Measurements from ENCODE around the gene NUP58.

Gene NUP58, protein sequence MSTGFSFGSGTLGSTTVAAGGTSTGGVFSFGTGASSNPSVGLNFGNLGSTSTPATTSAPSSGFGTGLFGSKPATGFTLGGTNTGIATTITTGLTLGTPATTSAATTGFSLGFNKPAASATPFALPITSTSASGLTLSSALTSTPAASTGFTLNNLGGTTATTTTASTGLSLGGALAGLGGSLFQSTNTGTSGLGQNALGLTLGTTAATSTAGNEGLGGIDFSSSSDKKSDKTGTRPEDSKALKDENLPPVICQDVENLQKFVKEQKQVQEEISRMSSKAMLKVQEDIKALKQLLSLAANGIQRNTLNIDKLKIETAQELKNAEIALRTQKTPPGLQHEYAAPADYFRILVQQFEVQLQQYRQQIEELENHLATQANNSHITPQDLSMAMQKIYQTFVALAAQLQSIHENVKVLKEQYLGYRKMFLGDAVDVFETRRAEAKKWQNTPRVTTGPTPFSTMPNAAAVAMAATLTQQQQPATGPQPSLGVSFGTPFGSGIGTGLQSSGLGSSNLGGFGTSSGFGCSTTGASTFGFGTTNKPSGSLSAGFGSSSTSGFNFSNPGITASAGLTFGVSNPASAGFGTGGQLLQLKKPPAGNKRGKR

DNA sequence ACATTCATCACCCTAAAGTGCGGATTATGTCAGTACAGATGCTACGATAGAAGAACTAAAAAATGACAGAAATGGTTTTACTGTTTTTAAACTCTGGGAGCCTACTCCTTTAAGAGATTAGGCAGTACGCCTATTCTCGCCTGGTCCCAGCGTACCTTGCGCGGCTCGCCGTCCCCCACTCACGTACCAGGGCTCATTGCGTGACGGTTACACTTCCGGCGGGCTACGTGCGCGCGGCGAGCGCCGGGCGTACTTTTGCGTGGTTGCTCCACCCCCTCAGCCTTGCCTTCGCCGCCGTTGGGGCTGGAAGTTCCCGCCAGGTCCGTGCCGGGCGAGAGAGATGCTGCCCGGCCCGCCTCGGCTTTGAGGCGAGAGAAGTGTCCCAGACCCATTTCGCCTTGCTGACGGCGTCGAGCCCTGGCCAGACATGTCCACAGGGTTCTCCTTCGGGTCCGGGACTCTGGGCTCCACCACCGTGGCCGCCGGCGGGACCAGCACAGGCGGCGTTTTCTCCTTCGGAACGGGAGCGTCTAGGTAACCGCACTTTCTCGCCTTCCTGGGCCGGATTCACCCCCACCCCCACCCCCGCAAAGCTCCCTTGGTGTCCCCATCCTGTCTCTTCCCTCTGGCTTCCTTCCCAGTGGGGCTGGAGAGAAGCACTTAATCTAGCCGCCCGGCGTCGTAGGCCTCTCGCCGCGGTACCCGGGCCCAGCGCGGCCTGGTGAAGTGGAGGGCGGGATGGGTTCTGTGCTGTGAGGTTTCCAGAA is at the start of gene NUP58:
Gene NUP58 (plus strand): TSS at position 279 of the 767 bp plus-strand sequence. CDS start 149 bp downstream, at position 428.
- DNase-seq (ENCODE audit: low spot score) = peak; percentile 83

DNA sequence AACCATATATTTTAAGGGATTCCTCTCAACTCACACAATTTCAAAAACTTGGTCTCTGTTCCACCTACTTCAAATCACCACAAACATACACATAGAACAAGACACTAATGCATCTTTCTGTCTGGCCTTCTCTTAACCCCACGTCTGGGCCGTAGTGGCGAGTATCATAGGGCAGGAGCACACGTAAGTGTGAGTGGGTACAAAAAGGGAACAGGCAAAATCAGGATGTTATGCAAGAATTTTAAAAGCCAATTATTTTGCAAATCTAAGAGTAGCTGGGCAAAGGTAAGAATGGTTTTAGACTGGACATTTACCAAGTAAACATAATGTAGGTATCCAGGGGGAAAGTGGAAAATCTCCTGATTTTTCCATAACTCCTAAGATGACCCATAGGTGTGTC is 49.2 kb upstream of the NUP58 start:
- DNase-seq (ENCODE audit: low spot score) = no peak

DNA sequence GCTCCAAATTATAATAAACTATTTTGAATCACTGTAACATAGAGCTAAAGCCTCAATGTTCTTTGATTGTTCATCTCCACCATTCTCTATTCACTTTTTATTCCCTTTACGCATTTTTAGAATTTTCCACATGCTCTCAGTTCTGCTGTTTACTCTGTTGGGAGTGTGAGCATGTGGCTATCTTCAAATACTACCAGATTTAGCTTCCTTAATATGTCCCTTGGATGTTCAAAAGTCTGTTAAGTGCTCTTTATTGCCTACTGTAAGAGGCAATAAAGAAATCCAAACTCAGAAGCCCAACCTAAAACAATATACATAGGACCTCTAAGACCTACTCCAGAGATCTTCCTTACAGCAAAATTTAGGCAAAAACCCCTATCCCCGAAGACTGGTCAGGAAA is 48.7 kb upstream of the NUP58 start:
- no peak for DNase-seq (ENCODE audit: low spot score)

DNA sequence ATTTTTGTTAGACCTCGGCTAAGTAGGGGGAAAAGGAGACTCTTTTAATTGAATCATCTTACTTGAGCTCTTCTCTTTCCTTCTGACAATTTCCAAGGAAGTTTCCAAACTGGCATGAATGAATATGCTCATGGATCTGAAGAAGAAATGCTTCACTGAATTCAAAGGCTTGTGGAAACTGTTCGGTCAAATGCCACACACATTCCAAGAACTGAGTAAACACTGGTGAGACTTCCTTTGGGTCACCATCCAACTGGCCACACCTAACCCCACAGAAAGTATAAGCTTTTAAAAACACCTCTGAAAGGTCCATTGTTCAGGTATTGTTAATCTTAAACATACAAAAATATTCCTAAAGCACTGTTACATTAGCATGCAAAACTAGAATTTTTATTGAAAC is 47.7 kb upstream of the NUP58 start:
- DNase-seq (ENCODE audit: low spot score) = no peak

DNA sequence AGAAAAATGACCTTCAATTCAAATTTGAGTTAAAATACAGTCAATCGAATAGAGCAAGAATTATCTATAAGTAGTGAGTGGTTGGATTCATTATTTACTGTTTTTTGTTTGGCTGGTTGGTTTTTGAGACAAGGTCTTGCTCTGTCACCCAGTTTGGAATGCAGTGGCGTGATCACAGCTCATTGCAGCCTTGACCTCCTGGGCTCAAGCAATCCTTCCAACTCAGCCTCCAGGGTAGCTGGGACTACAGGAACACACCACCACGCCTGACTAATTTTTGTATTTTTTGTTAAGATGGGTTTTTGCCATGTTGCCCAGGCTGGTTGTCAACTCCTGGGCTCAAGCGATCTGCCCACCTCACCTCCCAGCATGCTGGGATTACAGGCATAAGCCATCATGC is 39.2 kb upstream of the NUP58 start:
- no peak for DNase-seq (ENCODE audit: low spot score)

DNA sequence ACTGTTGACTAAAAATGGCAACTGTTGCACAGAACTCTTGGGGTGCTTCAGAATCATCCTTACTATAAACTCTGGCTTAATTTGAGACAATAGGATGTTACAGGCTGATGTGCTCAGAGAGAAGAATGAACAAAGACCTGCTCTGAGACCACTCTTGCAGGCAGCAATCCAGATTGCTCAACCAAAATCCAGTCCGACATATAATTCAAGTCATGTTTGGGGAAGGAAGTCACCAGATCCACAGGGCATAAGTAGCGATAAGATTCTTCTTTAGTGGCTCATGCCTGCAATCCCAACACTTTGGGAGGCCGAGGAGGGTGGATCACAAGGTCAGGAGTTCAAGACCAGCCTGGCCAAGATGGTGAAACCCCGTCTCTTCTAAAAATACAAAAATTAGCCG is 34.7 kb upstream of the NUP58 start:
- DNase-seq (ENCODE audit: low spot score) = no peak

DNA sequence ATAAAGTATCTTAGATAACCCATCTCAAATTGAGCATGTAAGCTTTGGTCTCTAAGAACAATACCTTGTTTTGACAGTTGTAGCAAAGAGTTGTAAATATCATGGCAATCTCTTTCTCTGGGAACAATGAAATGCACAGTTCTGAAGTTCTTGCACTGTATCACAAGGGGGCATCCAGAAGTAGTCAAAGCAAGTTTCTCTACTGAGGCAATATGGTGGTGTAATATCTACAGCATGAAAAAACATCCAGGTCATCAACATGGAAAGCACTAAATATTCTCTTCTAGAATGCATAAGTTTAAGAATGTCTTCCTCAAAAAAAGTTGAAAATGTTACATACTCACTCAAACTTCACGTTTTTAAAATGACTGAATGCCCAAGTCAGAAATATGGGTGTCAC is 33.7 kb upstream of the NUP58 start:
- no peak for DNase-seq (ENCODE audit: low spot score)

DNA sequence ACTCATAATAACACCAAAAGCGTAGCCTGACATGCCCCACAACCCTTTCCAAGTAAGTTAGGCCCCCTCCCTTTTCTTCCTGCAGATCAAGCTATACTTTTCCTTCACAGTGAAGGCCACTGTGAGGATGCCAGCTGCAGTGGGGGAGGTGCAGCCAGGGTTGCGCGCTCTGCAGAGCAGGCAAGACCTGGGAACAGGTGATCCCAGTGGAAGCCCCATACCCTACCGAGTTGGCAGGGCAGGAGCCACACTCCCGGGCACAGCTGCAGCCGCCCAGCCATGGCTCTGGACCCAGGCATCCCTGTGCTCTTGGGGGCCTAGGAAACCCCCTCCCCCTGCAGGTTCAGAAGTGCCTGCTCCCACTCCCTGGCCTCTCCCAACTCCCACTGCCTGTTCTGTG is 32.9 kb upstream of the NUP58 start:
- DNase-seq (ENCODE audit: low spot score) = no peak

DNA sequence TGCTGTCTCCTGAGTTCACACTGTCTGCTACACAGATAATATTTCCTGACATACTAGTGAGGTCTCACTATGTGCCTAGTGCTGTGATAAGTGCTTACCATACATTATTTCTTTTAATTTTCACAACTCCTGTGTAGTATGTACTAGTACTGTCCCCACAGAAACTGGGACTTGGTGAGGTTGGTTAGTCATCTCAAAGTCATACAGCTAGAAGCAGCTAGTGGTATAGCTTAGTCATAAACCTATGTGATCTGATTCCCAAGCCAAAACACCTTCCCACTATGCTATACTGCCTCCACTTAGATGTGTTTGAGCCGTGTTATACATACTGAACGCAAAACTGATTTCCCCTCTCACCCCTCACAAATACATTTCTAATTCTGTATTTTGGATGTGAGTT is 24.7 kb upstream of the NUP58 start:
- DNase-seq (ENCODE audit: low spot score) = no peak

DNA sequence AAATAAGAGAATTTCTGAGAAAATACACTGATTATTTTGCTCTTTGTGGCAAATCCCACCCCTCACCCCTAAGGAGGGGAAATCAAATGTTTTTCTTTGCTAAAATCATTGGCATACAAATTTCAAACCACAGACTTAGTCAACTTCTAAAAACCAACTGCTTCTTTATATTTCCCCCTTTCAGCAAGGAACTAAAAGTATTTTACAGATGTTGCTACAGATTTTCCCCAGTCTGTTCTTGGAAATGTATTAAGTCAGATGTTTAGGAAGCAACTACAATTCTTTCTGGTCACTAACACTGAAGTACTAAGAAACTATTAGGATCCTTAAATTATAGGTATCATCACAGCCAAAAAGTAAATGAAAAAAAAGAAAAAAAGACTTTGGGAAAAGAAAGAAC is 21.0 kb upstream of the NUP58 start:
- no peak for DNase-seq (ENCODE audit: low spot score)

DNA sequence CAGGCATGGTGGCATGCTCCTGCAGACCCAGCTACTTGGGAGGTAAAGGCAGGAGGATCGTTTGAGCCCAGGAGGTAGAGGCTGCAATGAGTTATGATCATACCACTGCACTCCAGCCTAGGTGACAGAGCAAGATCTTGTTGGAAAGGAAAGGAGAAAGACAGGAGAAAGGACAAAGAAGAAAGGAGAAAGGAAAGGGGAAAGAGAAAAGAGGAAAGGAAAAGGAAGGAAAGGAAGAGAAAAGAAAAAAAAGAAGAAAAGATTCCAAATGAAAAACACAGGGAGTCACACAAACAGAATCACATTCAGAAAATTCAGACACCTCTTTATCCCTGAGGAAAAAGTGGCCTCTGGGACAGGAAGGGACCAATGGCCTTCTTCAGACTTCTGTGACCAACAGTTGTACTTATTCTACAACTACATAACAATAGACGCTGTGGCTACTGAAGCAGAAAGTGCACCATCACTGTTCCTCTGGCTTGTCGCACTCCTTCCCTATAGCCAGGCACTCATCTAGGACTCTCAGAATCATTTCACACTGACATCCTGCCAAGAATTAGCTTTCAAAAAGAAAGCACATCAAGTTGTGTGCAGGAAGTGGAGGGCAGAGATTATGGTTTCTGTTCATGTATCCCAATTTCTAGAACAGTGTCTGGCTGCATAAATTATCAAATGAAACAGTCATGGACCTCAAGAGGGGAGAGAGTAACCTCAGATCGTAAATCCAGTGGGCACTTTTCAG is 20.1 kb upstream of the NUP58 start:
- DNase-seq (ENCODE audit: low spot score) = no peak

DNA sequence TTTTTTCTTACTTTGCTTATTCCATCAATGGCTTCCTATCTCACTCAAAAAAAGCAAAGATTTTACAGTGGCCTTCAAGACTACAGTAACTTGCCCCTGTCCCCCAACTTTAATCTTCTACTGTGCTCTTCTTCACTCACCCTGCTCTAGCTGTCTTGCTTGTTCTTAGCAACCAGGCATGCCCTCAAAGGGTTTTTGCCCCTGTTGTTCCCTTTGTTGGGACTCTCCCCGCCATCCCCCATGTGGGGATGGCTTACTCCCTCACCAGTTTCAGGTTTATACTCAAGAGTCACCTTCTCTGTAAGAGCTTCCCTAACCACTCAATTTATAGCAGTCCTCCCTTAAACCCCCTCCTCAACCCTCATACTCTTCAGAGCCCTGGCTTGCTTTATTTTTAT is 19.5 kb upstream of the NUP58 start:
- no peak for DNase-seq (ENCODE audit: low spot score)

DNA sequence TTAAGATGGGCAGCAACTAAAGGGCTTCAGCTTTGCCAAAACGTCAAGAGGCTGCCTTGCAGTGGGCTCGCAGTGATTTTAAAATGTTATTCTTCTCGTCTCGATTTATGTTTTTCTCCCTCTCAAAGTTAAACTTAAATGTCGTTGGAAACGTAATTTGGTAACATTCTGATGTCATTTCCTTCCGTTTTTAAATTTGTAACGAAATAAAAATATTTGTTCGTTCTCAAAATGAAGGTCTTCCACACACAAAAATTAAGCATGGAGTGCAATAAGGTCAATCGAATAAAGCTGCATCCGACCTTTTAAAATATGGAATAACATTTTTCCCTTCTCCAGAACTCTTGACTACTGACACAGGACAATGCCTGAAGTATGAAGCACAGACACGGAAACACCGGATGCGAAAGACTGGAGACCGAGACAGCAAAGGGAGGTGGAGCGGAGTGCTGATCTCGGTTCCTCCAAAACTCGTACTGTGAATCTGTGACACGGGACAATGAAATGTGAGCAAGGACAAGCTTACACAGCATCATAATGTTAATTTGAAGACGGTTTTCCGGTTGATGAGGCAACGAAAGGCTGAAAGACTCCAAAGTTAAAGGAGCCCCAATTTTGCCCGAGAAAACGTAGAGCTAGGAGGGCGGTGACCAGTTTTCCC is 15.0 kb upstream of the NUP58 start:
- peak; percentile 28 for DNase-seq (ENCODE audit: low spot score)

DNA sequence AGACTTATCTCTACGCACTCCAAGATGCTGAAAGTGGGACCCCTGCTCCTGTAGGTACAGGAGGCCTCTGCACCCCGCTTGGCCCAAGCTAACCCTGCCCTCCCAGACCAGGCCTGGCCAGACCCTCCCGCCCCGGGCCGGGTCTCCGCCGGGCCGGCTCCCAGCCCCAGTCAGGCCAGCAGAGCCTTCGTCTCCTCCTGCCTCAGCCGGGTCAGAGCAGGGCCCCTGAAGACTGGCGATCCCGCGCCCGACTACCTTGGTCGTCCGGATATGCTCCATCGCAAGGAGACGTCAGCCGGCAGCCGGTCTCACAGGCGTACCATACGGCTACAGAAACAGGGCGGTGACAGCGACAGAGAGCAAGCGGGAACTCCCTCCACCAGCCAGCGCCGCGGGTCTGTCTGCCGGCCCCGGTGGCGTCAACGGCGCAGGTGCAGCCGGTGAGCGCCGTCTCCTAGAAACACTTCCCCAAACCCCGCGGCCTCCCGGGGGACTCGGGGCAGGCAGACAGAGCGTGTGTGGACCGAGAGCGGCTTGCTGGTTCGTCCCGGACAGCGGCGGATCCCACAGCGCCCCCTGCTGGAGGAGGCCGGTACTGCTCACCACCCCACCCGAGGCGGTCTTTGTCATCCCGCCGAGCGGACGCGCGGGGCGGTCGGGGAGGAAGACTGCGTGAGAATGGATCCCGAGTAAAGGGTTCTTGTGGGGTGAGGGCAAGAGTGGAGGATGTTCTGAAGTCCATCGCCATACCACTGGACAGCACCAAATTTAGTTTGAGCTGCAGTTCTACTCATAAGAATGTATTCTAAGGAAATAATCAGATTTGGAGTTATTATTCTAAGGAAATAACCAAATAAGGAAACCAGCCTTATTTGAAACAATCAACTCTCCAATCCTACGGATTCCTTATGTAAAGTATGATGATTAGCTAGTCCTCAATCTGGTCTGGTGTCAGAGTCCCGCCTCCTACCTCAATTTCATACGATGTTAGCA is 14.2 kb upstream of the NUP58 start, which contains the start of gene MTMR6:
Gene MTMR6 (minus strand): TSS at position 520 of the 993 bp plus-strand sequence. CDS start 241 bp downstream, at position 279.
- DNase-seq (ENCODE audit: low spot score) = peak; percentile 87

DNA sequence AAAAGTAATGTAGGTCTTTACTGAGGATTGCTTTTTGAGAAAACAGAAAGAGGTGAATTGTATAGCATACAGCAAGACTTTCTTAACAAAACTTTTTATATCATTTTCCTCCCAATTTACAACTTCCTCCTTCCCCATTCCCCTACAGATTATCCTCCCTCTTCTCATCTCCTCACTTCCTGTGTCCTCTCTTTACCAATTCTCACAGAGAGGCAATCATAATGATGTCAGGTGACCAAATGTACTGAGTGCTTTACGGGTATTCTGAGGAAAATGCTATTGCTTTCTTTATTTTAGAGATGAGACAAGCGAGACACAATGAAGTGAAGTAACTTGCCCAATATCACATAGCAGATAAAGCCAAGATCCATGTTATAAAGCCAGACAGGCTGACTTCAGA is 12.5 kb upstream of the NUP58 start:
- no peak for DNase-seq (ENCODE audit: low spot score)

DNA sequence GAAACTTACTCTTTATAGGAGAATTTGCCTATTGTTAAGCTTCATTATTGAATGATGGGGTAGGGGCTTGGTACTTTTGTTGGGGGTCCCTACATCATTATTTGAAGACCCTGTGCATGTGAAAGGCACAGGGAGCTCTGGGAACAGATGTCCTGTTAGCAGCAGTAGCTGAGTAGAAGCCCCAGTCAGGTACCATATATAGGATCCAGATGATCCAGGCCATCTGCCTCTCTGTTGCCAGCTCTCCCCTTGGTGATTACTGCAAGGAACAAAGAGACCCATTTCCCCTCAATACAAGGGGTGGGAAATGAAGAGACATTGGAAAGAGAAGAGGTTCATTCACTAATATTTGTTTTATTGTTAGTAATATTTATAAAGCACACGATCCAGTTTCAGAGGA is 9.7 kb upstream of the NUP58 start:
- no peak for DNase-seq (ENCODE audit: low spot score)

DNA sequence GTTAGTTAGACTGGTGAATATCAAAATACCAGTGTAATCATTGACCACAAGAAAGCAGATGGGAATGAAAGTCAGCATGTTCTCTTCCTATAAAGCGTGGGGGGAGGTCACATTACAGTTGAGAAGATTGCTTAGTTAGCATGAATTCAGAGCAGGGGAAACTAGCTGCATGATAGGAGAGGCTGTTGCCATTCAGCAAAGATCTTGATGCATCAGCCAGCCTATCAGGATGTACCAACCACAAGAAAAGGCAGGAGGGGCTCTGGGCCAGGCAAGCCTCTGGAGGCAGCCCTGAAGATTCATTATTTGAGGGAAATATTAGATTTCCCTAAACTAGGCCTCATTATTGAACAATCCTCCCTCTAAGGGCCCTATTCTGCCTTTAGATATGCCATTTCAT is 9.1 kb upstream of the NUP58 start:
- no peak for DNase-seq (ENCODE audit: low spot score)

DNA sequence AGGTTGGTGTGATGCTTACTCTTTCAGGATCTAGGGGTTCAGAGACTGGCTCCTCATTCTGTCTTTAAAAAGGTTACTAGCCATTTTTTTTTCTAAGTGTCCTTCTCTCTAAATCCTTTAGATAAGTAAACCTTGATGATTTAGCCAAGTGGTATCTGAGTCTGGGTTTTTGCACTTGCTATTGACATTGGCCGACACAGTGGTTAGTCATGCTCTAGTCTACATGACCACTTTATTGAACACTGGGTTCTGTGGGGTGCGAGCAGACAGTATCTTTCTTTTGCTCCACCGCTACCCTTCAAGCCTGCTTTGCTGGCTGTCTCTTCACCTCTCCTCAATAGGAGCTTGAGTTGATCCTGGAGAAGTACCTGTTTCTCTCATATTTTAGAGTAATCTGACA is 6.2 kb upstream of the NUP58 start:
- no peak for DNase-seq (ENCODE audit: low spot score)

DNA sequence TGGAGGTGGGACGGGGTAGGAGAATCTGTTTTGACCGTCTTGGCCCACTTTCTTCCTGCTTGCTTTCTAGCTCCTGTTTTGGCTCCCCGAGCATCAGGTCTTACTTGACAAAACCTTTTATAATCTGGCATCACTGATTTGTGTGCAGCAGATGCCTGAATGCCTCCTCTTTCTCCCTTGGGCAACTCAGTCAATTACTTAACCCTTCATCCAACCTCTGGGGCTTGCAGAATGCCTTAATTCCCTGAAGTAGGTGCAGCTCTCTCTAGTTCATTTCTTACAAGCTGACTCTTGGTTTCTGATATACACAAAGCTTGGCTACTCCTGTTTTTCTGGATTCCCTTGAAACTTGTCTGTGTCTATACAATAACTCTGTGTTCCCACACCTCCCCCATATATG is 5.7 kb upstream of the NUP58 start:
- no peak for DNase-seq (ENCODE audit: low spot score)

DNA sequence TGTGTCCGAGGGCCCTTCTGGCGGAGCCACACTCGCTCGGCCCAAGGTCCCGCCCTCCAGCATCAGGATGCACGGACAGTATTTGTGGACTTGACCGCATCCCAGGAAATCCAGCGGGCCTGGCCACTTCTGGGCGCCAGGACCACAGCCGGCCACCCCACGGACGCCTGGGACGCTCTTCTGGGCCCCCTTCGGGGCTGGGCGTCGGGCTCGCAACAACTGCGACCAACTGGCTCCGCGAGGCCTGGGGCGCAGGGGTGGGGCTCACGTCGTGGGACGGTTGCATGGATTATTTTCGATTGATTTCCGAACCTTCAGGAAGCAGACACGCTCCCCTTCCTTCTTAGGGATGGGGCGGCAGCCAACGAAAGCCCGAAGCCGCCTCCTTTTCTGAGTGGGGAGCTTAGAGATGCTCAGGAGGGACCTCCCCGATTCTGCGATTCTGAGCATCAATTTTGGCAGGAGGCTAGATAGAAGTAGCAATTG is 521 bp upstream of the NUP58 start:
- no peak for DNase-seq (ENCODE audit: low spot score)

Measured in HuH-7 (cell line).